ACHN (cell line): ENCODE data around the gene TMCO4.
"Not testable (repeated sequence)": the region's sequence is repeated elsewhere in the genome, so short reads cannot be mapped to it uniquely, and the experiment has no call there.

Source experiments
- DNase-seq: peaks from one replicate; pipeline ENCODE4 v3.0.0-alpha.2; 2015
- in situ Hi-C: cut with HindIII; loops from 2 replicates; pipeline ENCODE4 v1.10.0; 2017; ENCODE audit warnings: low sequenced_read_pairs, low pct_ligation_motif_present, low pct_unique_long_range_greater_than_20kb

The TMCO4 gene

DNA sequence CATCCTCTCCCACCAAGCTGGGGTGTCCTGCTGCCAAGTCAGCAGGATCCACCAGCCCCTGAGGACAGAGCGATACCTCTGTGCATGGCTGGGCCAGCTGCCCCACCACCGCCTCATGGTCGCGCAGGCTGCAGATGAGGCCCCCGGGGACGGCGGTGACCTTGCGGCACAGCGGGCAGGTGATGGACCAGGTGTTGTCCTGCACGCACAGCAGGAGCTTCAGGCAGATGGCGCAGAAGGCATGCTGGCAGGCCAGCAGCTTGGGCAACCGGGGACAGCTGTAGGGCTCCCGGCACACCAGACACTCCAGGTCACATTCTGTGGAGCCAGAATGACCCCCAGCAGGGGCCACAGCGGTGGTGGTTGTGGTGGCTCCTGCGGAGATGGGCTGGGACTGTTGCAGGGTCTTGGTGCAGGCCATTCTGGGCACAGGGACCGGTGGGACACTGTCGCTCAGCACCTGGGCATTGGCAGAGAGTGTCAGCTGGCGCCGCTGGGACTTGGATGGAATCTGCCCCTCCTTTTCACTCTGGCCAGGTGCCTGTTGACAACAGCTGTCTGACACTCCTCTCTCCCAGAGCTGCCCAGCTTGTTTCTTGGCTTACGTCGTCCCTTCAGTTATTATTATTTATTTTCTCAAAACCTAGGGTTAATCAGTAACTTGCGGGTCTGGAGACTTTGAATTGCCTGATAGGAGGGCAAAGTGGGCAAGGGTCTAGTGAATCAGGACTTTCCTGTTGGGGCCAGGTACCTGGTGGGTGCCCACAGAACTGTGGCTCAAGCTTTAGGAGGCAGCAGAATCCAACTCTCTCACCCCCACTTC, 15.2 kb upstream of the TMCO4 start, which contains the start of gene RNF186:
Gene RNF186 (minus strand): TSS at position 603 of the 823 bp plus-strand sequence. CDS start 182 bp downstream, at position 421.
- in situ Hi-C loops: no loop called here
- no peak for DNase-seq

DNA sequence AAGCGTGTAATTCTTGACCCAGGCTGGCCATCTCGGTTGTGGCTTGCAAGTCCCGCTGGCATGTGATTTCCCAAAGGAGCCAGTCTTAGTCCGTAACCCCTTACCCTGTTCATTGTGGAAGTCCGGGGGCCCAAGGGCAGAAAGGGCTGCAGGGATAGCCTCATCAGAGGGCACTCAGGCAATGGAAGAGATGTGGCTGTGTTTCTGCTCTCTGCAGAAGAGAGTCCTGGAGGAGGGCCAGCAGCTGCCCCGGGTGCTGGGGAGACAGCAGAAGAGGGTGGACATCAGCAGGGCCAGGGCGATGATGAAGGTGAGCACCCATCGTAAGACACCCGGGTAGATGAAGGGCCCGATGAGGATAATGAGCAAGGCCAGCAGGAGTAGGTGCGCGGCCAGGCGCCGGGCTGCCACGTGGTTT, 14.5 kb upstream of the TMCO4 start:
- DNase-seq: no peak
- in situ Hi-C loops: no loop called here

DNA sequence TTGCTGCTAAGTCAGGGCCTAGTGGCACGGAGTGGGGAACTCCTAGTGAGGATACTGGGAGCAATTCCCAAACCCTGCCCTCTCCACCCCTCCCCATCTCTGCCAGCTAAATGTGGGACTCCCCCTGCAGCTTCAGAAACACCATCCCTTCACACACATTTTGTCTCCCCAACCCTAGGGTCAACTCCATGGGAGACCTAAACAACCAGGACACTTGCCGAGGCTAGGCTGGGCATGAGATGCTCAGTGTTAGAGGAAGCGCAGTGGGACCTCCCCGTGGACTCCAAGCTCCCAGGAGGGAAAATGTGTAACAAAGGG, 13.9 kb upstream of the TMCO4 start:
- in situ Hi-C loops: no loop called here
- DNase-seq: no peak

DNA sequence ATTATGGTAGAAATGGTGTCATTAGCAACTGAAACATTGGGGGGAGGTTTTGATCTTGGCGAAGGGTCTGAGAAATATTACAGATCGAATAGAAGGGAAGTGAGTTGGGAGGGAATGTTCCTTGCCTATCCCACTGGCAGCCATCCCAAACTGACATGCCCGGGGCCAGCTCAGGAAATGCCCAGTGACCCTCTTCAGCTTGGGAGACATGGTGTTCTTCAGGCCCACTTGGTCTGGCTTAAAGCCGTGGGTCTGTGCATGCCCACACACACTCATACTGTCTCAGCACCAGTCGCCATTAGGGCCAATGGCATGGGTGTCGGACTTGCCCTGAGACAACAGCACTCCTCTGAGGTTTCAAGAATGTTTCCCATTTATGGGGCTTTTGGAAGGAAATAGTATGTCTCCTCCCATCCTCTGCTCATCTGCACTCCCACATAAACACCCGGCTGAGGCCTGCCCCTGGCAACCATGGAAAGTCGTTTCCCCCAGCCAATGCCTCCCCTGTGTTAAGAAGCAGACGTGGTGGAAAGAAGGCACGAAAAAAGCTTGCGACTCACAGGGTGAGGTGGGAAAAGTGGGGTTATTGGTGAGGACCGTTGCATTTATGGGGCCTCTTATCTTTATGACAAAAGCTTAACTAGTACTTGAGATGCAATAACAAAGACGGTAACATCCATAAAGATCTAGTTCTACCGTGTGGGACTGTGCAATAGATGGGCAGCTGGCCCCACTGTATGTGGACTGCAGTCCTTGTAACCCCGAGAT, 13.3 kb upstream of the TMCO4 start:
- DNase-seq: no peak
- in situ Hi-C loops: no loop called here

DNA sequence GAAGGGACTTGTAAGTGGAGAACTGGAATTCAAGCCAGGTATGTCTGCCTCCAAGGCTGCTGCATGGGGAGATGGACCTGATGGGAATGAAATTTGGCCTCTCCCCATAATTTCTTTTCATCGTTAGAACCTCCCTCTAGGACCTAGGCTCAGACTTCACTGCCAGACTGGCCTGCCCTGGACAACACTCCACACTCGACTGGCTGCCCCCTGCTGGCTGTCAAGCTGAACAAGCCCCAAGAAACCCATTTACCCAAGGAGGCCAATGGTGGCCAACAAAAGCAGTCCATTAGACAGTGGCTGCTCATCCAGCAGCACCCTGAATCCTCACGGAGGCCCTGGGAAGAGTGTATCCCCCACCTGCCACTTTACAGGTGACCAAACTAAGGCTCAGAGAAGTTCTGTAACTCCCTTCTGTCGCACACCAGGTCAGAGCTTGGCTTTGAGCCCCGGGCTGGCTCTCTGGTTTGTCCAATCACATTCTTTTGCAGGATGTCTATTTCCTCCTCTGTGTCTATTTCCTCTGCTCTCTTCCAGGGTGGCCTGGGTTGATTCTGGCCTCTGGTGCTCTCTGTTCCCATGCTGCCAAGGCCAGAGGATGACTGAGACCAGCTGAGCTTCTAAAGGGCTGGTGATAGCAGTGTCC, 11.6 kb upstream of the TMCO4 start:
- in situ Hi-C loops: no loop called here
- DNase-seq: peak; percentile 48

DNA sequence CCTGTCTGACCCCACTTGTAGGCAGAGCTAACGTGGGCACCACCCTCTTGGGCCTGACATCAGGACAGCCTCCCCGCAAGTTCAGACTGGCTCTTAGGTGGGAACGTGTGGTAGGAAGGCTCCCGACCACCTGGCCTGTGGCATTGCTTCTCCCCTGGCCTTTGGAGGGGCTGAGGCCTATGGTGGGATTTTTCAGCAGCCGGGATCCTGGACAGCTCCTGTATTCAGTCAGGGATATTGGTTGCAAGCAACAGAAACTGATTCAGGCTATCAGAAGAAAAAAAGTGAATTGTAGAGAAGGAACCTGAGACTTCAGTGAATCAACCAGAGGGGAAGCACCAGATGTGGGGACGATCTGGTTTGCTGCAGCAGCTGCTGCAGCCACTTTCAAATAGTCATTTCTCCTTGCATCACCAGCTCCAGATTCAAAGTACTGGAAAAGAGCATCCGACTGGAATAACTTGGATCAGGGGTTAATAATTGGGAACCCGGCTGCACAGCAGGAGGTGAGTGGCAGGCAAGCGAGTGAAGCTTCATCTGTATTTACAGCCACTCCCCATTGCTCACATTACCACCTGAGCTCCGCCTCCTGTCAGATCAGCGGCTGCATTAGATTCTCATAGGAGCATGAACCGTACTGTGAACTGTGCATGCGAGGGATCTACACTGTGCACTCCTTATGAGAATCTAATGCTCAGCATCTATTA, 9.5 kb upstream of the TMCO4 start:
- DNase-seq: no peak
- in situ Hi-C loops: no loop called here

DNA sequence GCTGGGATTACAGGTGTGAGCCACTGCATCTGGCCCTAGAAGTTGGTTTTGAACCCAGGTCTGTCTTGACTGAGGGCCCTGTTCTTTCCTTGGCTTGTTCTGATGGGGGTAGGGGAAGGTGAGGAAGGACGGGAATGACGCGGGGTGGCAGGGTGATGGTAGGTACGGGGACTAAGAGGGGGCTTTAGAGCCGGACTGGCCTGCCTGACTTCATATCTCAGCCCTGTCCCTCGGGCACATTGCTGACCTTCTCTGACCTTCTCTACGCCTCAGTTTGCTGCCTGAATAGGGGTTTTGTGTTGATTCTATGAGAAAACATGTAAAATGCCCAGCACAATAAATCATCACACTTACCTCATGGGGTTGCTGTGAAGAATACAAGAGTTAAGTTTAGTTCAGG, 8.6 kb upstream of the TMCO4 start:
- no peak for DNase-seq
- in situ Hi-C loops: no loop called here

DNA sequence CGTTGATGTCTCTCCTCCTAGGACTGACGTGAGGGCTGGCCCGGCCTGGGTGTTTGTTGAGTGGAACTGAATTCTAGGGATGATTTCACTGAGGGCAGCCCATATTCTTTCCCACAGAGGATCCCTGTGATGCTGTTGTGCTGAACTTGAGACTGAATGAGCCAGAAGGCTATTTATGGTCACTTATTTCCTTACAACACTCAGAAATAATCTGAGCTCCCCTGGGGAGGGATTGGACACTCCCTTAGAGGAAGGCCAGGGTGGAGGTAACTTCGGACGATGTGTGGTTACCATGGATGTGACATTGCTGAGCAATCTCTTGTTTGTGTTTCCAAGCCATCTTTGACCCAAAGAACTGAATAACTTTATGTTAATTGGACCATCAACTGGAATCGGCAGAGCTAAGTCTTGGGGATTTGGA, 5.1 kb upstream of the TMCO4 start:
- peak; percentile 8 for DNase-seq
- in situ Hi-C loops: no loop called here

DNA sequence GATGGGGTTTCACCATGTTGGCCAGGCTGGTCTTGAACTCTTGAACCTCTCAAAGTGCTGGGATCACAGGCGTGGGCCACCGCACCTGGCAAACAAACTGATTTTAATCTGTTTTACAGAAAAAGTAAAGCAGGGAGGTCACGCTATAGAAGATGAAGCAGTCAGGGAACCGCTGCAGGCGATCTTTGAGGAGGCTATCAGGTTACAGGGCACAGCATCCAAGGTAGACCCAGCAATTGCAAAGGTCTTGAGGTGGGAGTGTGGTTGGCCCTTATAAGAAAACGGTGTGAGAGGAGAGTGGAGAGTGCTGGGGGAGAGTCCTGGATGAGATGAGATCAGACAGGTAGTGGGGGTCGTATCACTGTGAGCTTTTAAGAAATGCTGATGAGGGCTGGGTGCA, 2.6 kb upstream of the TMCO4 start:
- in situ Hi-C loops: no loop called here
- DNase-seq: no peak

DNA sequence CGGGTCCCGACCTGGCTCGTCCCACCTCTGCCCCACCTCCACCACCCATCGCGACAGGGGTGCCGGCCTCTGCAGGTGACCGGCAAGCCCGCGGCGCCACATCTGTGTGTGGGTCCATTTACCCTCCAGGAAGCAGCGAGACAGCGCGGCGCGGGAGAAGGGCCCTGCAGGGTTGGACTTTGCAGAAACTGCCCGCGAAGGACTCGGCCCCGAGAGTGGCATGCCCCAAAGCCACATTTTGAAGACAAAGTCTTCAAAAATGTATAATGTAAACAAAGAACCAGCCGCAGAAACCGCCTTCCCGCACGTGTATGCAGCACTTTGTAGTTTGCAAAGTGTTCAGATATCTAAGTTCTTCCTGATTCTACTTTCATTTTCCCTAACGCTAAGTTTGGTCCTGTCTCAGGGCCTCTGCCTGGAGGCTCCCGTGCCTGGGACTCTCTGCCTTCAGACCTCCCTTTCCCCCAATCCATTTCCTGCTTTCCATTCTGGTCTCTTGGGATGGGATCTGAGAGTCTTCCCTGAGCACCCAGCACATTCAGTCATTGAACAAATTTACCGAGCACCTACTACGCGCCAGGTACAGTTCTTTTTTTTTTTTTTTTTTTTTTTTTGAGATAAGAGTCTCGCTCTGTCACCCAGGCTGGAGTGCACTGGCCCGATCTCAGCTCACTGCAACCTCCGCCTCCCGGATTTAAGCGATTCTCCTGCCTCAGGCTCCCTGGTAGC, 524 bp upstream of the TMCO4 start:
- peak; percentile 75 for DNase-seq
- in situ Hi-C loops: no loop called here

DNA sequence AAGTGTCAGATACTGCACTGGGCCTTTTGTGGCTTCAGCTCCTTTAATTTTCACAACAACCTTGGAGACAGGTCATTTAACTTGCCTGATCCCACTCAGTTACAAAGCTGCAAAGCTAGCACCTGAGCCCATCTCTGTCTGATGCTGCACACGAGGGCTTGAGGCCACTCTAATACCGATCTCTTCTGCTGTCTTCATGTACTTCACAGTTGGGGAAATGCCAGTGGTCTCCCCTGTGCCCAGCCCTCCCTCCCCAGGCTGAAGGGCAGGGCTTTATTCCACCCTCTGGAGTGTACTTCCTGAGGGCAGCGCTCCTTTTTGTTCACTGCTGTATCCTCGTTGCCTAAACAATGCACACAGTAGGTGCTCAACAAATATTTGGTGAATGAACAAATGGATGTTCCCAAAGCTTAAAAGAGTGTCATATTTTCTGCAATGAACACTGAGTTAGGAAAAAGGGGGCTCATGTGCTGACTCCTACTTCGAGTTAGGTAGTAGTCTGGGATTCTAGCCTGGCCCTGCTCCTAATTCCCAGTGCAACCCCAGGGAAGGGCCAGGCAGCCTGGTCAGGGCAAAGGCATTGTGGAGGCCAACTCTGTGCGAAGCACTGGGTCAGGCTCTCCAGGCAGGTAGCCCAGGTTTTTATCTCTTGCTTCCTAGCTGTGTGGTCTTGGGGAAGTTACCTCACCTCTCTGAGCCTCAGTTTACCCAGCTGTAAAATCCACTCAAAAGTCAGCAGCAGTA, 1.1 kb downstream of the TMCO4 start:
- in situ Hi-C loops: no loop called here
- no peak for DNase-seq

DNA sequence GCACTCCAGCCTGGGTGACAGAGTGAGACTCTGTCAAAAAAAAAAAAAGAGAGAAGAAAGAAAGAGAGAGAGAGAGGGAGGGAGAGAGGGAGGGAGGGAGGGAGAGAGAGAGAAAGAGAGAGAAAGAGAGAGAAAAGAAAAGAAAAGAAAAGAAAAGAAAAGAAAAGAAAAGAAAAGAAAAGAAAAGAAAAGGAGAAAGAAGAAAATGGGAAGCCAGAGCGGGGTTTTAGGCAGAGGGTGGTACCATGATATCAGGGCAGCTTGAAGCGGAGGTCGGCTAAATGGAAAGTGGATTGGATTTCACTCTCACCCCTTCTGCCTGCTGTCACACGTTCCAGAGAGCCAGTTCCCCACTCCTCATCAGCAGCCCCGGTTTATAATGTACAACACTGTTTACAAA, 1.9 kb downstream of the TMCO4 start:
- DNase-seq: no peak
- in situ Hi-C loops: no loop called here

DNA sequence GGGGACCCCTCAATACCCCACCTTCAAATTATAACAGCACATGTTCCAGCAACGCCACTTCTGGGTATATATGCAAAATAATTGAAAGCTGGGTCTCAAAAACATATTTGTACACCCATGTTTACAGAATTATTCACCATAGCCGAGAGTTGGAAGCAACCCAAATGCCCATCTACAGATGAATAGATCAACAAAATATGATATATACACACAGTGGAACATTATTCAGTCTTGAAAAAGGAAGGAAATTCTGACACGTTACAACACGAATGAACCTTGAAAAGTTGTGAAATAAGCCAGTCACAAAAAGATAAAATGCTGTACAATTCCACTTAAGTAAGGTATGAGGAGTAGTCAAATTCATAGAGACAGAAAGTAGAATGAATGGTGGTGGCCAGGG, 5.1 kb downstream of the TMCO4 start:
- in situ Hi-C loops: no loop called here
- DNase-seq: no peak

DNA sequence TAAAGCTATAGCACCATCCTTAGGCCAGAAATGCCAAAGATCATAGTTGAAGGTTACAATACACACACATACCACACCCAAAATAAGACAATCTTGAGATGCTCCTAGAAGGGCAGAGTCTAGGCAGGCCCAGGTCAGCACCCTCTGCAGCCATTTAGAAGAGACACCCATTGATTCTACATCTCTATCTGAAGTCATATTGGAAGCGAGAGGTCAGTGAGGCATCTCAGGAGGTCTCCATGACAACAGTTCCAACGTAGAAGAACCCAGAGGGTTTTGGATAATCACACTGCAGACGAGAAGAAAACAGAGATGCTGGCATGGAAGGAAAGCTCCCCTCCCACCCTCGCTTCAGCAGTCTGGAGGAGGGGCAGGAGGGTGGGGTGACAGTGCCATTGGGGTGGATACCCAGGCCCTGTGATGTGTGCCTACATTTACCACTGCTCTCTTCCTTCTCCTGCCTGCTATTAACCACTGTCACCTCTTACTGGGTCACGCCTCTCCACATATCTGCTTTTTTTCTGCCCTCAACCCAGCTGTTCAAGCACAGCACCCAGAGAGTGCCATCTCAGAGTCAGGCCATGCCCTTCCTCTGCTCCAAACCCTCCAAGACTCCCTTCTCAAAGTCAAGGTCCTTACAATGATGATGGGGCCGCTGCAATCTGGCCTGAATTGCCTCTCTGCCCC, 6.2 kb downstream of the TMCO4 start:
- in situ Hi-C loops: no loop called here
- DNase-seq: no peak

DNA sequence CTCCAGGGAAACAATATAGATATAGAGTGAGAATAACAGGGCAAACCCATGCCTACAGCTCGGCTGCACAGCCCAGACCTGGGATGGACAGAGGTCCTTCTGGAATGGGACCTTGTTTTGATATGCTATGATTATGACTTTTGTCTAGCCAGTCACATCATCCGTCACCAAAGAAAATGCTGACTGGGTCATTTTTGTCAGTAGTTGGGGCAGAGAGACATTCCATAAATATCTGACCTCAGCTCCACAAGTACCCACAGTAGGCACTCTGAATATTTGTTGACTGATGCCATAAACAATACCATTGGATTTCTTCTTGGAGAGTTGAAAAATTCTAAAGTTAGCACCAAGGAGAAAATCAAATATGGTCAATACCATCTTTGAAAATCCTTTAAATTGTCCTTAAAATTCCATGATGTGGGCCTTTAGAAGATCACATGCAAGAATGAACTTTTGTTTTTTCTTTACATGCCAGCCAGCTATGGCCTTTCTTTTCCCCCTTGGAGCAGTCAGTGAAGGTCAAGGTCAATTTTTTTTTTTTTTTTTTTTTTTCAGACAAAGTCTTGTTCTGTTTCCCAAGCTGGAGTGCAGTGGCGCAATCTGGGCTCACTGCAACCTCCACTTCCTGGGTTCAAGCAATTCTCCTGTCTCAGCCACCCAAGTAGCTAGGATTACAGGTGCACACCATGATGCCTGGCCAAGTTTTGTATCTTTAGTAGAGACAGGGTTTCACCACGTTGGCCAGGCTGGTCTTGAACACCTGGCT, 7.3 kb downstream of the TMCO4 start:
- DNase-seq: no peak
- in situ Hi-C loops: no loop called here

DNA sequence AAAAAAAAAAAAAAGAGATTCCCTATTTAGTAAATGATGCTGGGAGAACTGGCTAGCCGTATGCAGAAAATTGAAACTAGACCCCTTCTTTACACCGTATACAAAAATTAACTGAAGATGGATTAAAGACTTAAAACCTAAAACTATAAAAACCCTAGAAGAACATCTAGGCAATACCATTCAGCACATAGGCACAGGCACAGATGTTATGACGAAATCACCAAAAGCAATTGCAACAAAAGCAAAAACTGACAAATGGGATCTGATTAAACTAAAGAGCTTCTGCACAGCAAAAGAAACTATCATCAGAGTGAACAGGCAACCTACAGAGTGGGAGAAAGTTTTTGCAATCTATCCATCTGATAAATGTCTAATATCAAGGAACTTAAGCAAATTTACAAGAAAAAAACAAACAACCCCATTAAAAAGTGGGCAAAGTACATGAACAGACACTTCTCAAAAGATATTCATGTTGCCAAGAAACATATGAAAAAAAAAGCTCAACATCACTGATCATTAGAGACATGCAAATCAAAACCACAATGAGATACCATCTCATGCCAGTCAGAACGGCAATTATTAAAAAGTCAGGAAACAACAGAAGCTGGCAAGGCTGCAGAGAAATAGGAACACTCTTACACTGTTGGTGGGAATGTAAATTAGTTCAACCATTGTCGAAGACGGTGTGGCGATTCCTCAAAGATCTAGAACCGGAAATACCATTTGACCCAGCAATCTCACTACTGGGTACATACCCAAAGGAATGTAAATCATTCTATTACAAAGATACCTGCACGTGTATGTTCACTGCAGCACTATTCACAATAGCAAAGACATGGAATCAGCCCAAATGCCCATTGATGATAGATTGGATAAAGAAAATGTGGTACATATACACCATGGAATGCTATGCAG, 9.4 kb downstream of the TMCO4 start:
- in situ Hi-C loops: not testable (repeated sequence)

More for the DNA sequence above, 9.4 kb downstream of the TMCO4 start:
- DNase-seq: not testable (repeated sequence)
